Uterus (tissue), 4 donors: ENCODE results near the gene ACSF3. TPM values are rescaled to one million over a fixed set of nuclear protein-coding genes. Genes with fewer than 3 reads are reported as not detected.

Experiments
- DNase-seq, 2 donors: peaks; one replicate each; pipeline ENCODE4 v3.0.0-alpha.2; 2019 to 2020
- H3K27ac ChIP-seq, 2 donors: fragments of 200-600 bp; sonication (generic); 1 replicate in 1 of 2; 2 replicates in 1 of 2; pipeline ENCODE4 v1.5.1; 2016 to 2018
- H3K27me3 ChIP-seq, 2 donors: fragments of 200-600 bp; sonication (generic); one replicate each; pipeline ENCODE4 v1.5.1; 2018 to 2019; ENCODE audit warnings: control low read depth in 1 of 2
- H3K36me3 ChIP-seq, 2 donors: fragments of 200-600 bp; sonication (generic); one replicate each; pipeline ENCODE4 v1.5.1; 2019; ENCODE audit warnings: control low read depth in 1 of 2
- H3K4me1 ChIP-seq, 2 donors: fragments of 200-600 bp; sonication (generic); one replicate each; pipeline ENCODE4 v1.5.1; 2018 to 2019; ENCODE audit warnings: control low read depth in 1 of 2
- H3K4me3 ChIP-seq, 2 donors: fragments of 200-600 bp; sonication (generic); 1 replicate in 1 of 2; 2 replicates in 1 of 2; pipeline ENCODE4 v1.5.1; 2018 to 2019; ENCODE audit warnings: mild to moderate bottlenecking in 1 of 2
- H3K9me3 ChIP-seq, 2 donors: fragments of 200-600 bp; sonication (generic); one replicate each; pipeline ENCODE4 v1.5.1; 2019; ENCODE audit warnings: control low read depth in 1 of 2
- CTCF ChIP-seq, 4 experiments: fragments of 200-600 bp in 2 of 4; fragments of 450-650 bp in 2 of 4; sonication (generic) in 2 of 4; IDR thresholded peaks; one replicate each; pipeline ENCODE4 v1.5.1; 2016 to 2019; ENCODE audit warnings: antibody characterized with exemption in 4 of 4, mild to moderate bottlenecking in 2 of 4, moderate library complexity in 1 of 4
- POLR2A ChIP-seq, 2 donors: fragments of 450-650 bp; IDR thresholded peaks; one replicate each; pipeline ENCODE4 v1.6.1; 2016; ENCODE audit warnings: antibody characterized with exemption in 2 of 2, mild to moderate bottlenecking in 1 of 2, moderate library complexity in 1 of 2
- intact Hi-C: fragments of 100-400 bp; cut with DNase I; formaldehyde crosslinking; loops from one replicate; pipeline ENCODE4 v1.15.1; 2023; ENCODE audit warnings: low total_unique reads
- total RNA-seq, 4 donors: library from RNA; depleted of rRNA in 3 of 4; stranded (reverse); fragments of >200 nt in 3 of 4; gene quantifications; one replicate each; pipeline versions ENCODE4 v1.1.0 to v1.2.4, GENCODE V29; 2014 to 2023
- donor health status: DM: yes; HTN: yes; CAD: no.

The ACSF3 gene
- total RNA-seq, 4 donors from 2014 or later, result 7.4 to 39.0 (median 18.2) TPM

- Histone ChIP-seq H3K36me3 (no peaks in the 10 kb centered on the region), H3K9me3 (no peaks in the 10 kb centered on the region), H3K27me3 (no peaks in the 10 kb centered on the region), H3K4me3 (no peak overlapping the region), H3K27ac (no peak overlapping the region), H3K4me1 (no peaks in the 10 kb centered on the region)
- DNase-seq, result no peak
- intact Hi-C loops, result no loop called here
- TF ChIP-seq CTCF (IDR thresholded peaks at IDR 0.05) (no peak), POLR2A (IDR thresholded peaks at IDR 0.05) (no peak)
Measured at GRCh38 chr16:89047331-89048089, 46.1 kb upstream of the ACSF3 start.

- no peak overlapping the region for H3K27ac ChIP-seq
- no peaks in the 10 kb centered on the region for H3K36me3 ChIP-seq
- DNase-seq, result no peak
- H3K4me3 ChIP-seq, result no peak overlapping the region
- no peaks in the 10 kb centered on the region for H3K27me3 ChIP-seq
- H3K9me3 ChIP-seq, result no peaks in the 10 kb centered on the region
- H3K4me1 ChIP-seq, result no peaks in the 10 kb centered on the region
- TF ChIP-seq POLR2A (IDR thresholded peaks at IDR 0.05) (no peak), CTCF (IDR thresholded peaks at IDR 0.05) (no peak)
- intact Hi-C loops, result no loop called here
Measured at GRCh38 chr16:89048090-89048725, 45.4 kb upstream of the ACSF3 start.

- Histone ChIP-seq H3K27ac (no peak overlapping the region), H3K4me3 (no peak overlapping the region), H3K36me3 (no peaks in the 10 kb centered on the region), H3K4me1 (no peaks in the 10 kb centered on the region), H3K9me3 (no peaks in the 10 kb centered on the region), H3K27me3 (no peaks in the 10 kb centered on the region)
- no peak for DNase-seq
- intact Hi-C loops, result no loop called here
- TF ChIP-seq POLR2A (IDR thresholded peaks at IDR 0.05) (no peak), CTCF (IDR thresholded peaks at IDR 0.05) (no peak)
Measured at GRCh38 chr16:89048871-89049422, 44.7 kb upstream of the ACSF3 start.

GRCh38 chr16:89049484-89050118 lies 44.1 kb upstream of the ACSF3 start:
- Histone ChIP-seq H3K9me3 (no peaks in the 10 kb centered on the region), H3K4me3 (no peak overlapping the region), H3K36me3 (no peaks in the 10 kb centered on the region), H3K27me3 (no peaks in the 10 kb centered on the region), H3K4me1 (no peaks in the 10 kb centered on the region), H3K27ac (no peak overlapping the region)
- TF ChIP-seq CTCF (IDR thresholded peaks at IDR 0.05) (no peak), POLR2A (IDR thresholded peaks at IDR 0.05) (no peak)
- no peak for DNase-seq
- intact Hi-C loops, result no loop called here
